Panc1 (cell line): ENCODE data around the gene SSPN. TPM values are rescaled to one million over a fixed set of nuclear protein-coding genes. Genes with fewer than 3 reads are reported as not detected.

Experiments
- ATAC-seq: fragments of 200-7000 bp; cut with Tn5 transposase; 2 replicates; pipeline ENCODE4 v1.9.1; 2020; ENCODE audit warnings: mild to moderate bottlenecking, moderate library complexity
- BruUV-seq: library from RNA; stranded (reverse); fragments of 400-500 nt; replicated peaks from 2 replicates; lab custom pipeline; 2021; lab: Mats Ljungman, UMichigan
- CTCF ChIA-PET: fragments of 300-600 bp; sonication (Branson Sonifier 250); formaldehyde crosslinking; loops from one replicate; lab custom pipeline; 2022; ENCODE audit warnings: antibody characterized with exemption; lab: Charles Lee
- POLR2A ChIA-PET: fragments of 300-600 bp; sonication (Branson Sonifier 250); formaldehyde crosslinking; loops from one replicate; lab custom pipeline; 2022; ENCODE audit warnings: antibody characterized with exemption; lab: Charles Lee
- DNase-seq: peaks from one replicate; pipeline ENCODE4 v3.0.0-alpha.2; 2010; ENCODE audit warnings: low read depth, low spot score
- H3K27ac ChIP-seq: 2 replicates; pipeline ENCODE4 v1.5.1; 2011; ENCODE audit warnings: mild to moderate bottlenecking, low read length, inconsistent platforms
- H3K27me3 ChIP-seq: fragments of 200-500 bp; sonication (Bioruptor generic); 2 replicates; pipeline ENCODE4 v1.6.0; 2014; ENCODE audit warnings: low read length, inconsistent platforms; ENCODE audit not compliant: control insufficient read depth, insufficient read depth
- H3K36me3 ChIP-seq: fragments of 200-500 bp; sonication (Bioruptor generic); 2 replicates; pipeline ENCODE4 v1.5.1; 2014; ENCODE audit warnings: inconsistent platforms, mild to moderate bottlenecking, low read length, moderate library complexity; ENCODE audit not compliant: control insufficient read depth, insufficient read depth
- H3K4me1 ChIP-seq: 2 replicates; pipeline ENCODE4 v1.5.1; 2011; ENCODE audit warnings: inconsistent platforms, mild to moderate bottlenecking, low read length, moderate library complexity; ENCODE audit not compliant: control insufficient read depth, insufficient read depth
- H3K4me3 ChIP-seq, 2 experiments: 2 replicates each; pipeline ENCODE4 v1.5.1; 2011 to 2012; ENCODE audit warnings: low read depth in 2 of 2, low read length in 2 of 2, mild to moderate bottlenecking in 2 of 2, inconsistent platforms in 1 of 2, moderate library complexity in 1 of 2
- H3K9me3 ChIP-seq: fragments of 200-500 bp; sonication (Bioruptor generic); 2 replicates; pipeline ENCODE4 v1.5.1; 2014; ENCODE audit warnings: low read depth, mild to moderate bottlenecking, inconsistent platforms, low read length, moderate library complexity; ENCODE audit not compliant: control insufficient read depth, insufficient read depth
- POLR2AphosphoS5 ChIP-seq: IDR thresholded peaks from 2 replicates; pipeline ENCODE4 v1.6.1; 2012; ENCODE audit warnings: mild to moderate bottlenecking, low read depth, low read length, moderate library complexity
- REST ChIP-seq, 2 experiments: IDR thresholded peaks; 2 replicates each; pipeline ENCODE4 v1.6.1; 2011 to 2012; ENCODE audit warnings: low read depth in 2 of 2, control low read depth in 1 of 2, low read length in 1 of 2, mild to moderate bottlenecking in 1 of 2, moderate library complexity in 1 of 2; ENCODE audit not compliant: insufficient read depth in 1 of 2
- in situ Hi-C: cut with HindIII; loops from 2 replicates; pipeline ENCODE4 v1.10.0; 2016; ENCODE audit warnings: low sequenced_read_pairs, low pct_unique_long_range_greater_than_20kb
- intact Hi-C: fragments of 100-400 bp; cut with micrococcal nuclease; formaldehyde crosslinking; loops from one replicate; pipeline ENCODE4 v1.10.0; 2022; ENCODE audit not compliant: unreplicated experiment
- total RNA-seq: library from RNA; stranded (reverse); gene quantifications from one replicate; pipeline ENCODE4 v1.2.1, GENCODE V29; 2021; ENCODE audit not compliant: unreplicated experiment
- TF ChIP-seq, protein P1 (sequence below): fragments of 450-650 bp; IDR thresholded peaks from 2 replicates; pipeline ENCODE4 v1.5.1; 2017; ENCODE audit warnings: mild to moderate bottlenecking

The SSPN gene
- total RNA-seq, 1 experiment from 2014 or later, result 23.4 TPM

DNA sequence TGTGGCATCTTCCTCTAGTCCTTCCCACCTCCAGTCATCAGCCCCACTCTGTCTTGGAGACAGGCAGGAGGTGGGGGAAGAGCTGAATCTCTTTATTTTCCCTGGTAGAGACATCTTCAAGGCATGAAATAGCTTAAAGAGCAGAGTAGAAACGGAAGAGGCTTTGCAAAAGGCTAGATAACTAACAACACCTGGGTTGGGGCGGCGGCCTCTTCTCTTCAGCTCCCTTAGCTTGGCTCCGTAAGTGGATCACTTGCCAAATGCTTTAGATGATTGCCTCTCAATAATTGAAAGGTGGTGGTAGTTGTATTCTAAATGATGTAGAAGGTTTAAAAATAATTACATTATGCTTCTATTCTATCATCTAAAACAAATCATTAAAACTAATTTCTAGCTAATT is 36.1 kb downstream of the SSPN start:
- ATAC-seq (no peak), DNase-seq (no peak)
- TF ChIP-seq, protein P1, sequence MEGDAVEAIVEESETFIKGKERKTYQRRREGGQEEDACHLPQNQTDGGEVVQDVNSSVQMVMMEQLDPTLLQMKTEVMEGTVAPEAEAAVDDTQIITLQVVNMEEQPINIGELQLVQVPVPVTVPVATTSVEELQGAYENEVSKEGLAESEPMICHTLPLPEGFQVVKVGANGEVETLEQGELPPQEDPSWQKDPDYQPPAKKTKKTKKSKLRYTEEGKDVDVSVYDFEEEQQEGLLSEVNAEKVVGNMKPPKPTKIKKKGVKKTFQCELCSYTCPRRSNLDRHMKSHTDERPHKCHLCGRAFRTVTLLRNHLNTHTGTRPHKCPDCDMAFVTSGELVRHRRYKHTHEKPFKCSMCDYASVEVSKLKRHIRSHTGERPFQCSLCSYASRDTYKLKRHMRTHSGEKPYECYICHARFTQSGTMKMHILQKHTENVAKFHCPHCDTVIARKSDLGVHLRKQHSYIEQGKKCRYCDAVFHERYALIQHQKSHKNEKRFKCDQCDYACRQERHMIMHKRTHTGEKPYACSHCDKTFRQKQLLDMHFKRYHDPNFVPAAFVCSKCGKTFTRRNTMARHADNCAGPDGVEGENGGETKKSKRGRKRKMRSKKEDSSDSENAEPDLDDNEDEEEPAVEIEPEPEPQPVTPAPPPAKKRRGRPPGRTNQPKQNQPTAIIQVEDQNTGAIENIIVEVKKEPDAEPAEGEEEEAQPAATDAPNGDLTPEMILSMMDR, result 0 out of 2 replicates have a peak, but pooled peaks have one; percentile 9
- no peak for TF ChIP-seq POLR2AphosphoS5
- peaks cover 10% of the 10 kb centered on the region for H3K4me1 ChIP-seq
- ChIA-PET CTCF (no interaction called here), POLR2A (interaction anchor here (1.4 kb wide), 1 partner anchor 9 kb away, joined by 3 read pairs; no protein-coding TSS in a partner anchor)
- H3K9me3 ChIP-seq, result no peaks in the 10 kb centered on the region
- 0 out of 2 replicates have a peak overlapping the region, but pooled peaks have one; percentile 15 for H3K27ac ChIP-seq
- no peak overlapping the region for H3K4me3 ChIP-seq
- in situ Hi-C loops, result no loop called here
- BruUV-seq, result no TSS peak
- H3K36me3 ChIP-seq, result no peaks in the 10 kb centered on the region
- peaks cover 5% of the 10 kb centered on the region; the same call in 1 of the 2 replicates for H3K27me3 ChIP-seq
- intact Hi-C loops, result no loop called here

- BruUV-seq, result no TSS peak
- in situ Hi-C loops, result no loop called here
- ATAC-seq, result no peak
These were observed 36.5 kb downstream of the SSPN start for GRCh38 chr12:26231921-26232320.

More at GRCh38 chr12:26231921-26232320, 36.5 kb downstream of the SSPN start:
- Histone ChIP-seq H3K36me3 (no peaks in the 10 kb centered on the region), H3K27me3 (peaks cover 5% of the 10 kb centered on the region; the same call in 1 of the 2 replicates), H3K4me3 (no peak overlapping the region), H3K9me3 (no peaks in the 10 kb centered on the region), H3K4me1 (peaks cover 7% of the 10 kb centered on the region), H3K27ac (no peak overlapping the region)
- no peak for TF ChIP-seq REST (IDR thresholded peaks at IDR 0.05; ENCODE audit: insufficient read depth in 1 of 2, low read depth in 2 of 2, low read length in 1 of 2)
- TF ChIP-seq POLR2AphosphoS5, result no peak
- intact Hi-C loops, result no loop called here
- DNase-seq, result no peak
- ChIA-PET CTCF (no interaction called here), POLR2A (interaction anchor here (1.4 kb wide), 1 partner anchor 9 kb away, joined by 3 read pairs; no protein-coding TSS in a partner anchor)
